NCI-H1092 treated with DMSO at 0.1 percent for 48 hours (cell line): ENCODE measurements around the gene KCNQ1OT1.

Source experiments
- DNase-seq: peaks from one replicate; lab custom pipeline; 2025; lab: John Stamatoyannopoulos, UW

Gene KCNQ1OT1

DNA sequence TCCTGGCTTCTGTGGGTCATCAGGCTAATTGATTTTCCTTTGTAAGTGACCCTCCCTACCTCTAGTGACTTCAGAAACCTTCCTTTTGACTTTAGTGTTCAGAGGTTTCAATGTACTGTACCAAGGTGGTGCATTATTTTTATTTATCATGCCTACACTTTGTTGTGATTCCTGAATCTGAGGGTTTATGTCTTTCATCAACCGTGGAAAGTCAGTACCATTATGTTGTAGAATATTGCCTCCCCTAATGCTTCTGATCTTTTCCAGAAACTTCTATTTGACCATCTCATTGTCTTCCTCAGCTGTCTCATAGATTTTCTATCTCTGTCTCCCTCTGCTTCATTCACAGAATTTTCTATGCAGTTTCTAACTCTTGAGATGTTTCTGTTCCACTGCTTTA is 105.5 kb downstream of the KCNQ1OT1 start:
- no peak for DNase-seq

DNA sequence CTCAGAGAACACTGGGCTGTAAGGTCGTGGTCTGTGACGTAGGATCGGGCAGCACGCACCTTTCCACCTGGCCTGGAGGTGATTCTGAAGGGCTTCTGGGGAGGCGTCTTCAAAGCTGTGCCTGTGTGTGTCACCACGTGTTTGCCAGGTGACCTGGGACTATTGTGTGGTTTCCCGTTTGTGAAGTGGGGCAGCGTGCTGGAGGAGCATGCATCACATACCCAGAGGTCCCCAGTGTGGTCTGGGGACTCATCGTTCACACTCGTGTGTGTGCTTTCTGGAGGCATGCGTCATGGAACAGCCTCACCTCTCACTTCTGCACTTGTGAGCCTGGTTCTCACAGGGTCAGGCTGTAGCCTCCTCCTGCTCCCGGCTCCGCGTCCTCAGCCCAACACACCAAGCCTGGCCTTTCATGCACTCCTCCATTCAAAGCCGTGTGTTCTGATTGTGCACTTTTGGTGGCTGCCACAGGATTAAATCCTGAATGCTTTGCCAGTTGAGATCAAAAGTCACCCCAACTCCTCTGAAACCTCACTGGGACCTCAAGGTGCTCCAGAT is 106.3 kb downstream of the KCNQ1OT1 start:
- no peak for DNase-seq

DNA sequence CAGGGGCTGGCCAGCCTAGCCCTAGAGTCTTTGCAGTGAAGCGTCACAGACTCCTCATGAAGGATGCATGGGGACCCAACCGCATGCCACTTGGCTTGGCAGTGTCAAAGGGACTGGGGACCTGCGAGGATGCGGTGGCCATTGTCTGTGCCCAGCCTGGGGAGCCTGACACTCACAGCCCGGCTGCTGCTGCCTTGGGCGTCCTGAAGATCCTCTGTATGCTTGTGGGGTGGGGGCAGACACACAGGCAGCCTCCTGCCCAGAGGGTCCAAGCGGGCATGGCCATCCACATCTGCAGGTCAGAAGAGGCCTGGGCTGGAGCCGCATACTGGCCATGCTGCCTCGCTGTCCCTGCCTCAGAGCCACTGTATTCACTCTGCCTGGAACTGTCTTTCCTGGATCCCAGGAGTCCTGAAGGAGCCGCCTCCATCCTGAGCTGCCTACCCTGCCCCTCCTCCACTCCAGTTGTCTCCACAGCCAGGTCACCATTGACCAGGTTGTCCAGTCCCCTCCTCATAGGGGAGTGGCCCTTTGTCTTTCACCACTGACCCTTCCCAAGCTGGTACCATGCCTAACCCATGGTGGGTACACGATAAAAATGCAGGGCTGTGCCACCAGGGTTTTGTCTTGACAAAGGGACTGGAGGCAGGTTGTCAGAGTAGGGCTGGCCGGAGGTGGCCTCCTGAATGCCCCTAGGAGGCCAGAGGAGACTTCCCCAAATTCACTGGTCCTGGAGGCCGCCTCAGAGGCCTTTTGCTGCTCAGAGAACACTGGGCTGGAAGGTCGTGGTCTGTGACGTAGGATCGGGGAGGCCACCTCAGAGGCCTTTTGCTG is 107.0 kb downstream of the KCNQ1OT1 start:
- DNase-seq: no peak

DNA sequence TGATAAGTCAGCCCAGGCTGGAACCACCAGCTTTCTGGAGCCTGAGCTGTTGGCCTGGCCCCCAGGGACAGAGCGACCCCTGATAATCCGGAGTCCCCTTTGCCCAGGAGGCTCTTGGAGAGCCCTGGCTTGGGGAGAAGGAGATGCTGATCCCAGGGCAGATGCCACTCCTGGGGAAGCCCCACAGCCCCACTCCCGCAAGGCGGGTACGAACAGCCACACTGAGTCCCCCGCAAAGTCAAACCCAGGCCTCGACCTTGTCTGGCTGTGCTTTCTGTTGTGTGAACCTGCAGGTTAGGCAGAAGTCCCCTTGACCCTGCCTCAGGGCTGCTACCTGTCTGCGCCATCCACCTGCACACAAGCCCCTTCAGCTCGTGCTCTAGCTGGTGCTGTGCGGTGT is 108.0 kb downstream of the KCNQ1OT1 start:
- DNase-seq: no peak

DNA sequence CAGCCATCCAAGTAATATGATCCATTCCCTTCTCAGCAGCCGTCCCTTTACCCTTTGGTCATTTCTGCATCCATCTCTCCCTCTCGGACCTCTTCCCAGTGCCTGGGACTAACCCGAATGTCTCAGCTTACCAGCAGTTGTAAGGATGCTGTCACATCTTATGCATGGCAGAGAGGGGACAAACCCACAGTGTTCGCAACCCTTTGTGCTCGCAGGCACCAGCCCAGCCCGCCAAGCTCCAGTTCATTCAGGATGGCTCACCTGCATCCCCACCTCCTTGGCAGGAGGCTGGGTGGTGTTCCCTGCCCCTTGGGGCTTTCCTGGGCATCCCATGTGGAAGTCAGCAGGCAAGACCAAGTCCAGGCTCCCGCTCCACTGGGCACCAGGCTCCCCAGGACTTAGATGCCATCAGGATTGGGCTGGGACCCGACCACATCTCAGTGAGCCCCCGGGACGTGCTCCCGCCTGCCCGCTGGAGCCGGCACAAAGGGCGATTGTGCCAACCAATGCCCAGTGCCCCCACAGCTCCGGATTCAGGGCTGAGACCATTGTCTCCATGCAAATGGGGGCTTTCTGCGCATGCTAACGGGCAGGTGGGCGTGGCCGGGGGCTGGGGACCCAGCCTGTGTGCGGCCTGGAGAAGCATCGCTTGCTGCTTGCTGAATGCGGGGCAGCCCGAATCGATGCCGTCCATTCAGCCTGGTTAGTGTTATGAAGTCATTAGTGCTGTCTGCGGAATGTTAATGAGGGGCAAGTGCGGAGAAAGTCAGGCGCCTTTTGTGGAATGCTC is 108.6 kb downstream of the KCNQ1OT1 start:
- no peak for DNase-seq

DNA sequence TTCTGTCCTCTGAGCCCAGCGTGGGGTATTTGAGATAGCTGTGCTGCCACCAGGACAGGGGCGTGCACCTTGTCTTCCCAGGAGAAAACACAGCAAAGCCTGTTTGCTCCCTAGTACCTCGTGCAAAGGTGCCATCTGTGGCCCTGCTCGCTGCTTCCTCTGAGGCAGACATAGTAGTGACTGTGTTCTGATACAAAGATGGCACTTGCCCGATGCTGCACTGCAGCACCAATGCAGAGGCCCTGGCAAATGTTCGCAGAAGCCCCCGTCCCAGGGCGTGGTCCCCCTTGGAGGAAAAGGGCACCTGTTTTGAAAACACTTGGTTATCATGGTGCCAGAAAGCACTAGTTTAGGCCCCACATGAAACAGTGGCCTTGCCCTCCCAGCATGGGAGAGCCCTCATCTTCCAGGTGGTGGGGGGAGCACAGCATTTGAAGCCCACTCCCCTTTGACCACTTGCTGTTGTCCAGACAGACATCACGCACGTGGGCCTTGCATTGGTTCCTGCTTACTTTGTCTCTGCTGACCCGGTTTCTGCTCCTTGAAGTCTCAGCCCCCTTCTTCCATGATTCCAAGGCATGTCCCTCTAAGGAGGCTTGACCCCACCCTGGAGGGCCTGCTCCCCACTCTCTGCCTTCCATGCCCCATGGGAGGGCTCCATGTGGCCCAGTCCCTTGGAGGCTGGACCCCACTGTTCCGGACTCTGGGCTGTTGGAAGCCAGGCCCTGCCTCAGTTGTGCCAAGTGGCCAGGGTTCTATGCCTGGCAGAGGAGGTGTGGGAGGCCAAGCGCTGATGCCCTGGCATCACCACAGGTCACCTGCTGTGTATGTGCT is 109.4 kb downstream of the KCNQ1OT1 start:
- DNase-seq: no peak

DNA sequence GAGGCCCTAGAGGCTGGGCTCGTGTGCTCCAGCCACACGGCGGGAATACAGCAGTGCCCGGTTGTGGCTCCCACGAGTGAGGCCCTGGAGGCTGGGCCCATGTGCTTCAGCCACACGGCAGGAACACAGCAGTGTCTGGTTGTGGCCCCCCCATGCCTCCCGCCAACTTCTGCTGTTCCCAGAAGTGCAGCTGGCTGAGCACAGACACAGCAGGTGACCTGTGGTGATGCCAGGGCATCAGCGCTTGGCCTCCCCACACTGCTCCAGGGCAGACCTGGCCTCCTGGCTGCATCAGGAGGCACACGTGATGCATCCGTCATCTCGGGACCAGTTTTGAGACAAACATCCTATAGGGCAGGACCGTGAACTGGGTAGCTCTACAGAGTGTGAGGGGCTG is 110.3 kb downstream of the KCNQ1OT1 start:
- no peak for DNase-seq

DNA sequence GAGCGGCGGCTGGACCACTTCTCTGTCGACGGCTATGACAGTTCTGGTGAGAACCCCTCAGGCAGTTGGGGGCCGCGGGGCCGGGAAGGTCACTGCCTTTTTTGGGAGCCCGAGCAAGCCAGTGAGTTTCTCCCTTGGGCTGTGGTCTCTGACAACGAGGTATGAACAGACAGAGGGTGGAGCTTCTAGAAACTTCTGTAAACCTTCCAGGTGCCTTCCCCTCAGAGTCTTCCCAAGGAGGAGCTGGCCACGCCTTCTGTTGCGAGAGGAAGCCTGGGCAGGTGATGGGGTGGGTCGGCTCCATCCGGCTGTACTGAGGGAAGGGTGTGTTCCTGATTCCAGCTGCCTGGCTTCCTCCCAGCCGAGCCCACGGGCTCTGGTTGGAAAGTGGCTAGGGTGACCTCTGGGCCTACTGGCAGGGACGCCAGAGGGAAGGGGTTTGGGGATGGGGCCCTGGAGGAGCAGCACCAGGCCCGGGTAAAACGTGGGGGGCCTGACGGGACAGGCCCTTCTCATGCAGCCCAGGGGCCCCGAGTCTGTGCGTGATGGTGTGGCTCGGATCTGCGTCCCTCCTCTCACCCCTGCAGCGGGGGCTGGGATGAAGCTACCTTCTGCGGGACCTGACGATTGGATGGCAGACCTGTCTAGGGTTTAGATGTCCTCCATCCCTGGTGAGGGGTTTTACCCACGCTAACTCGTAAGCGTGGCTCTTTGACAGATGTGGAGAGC is 110.8 kb downstream of the KCNQ1OT1 start:
- no peak for DNase-seq

DNA sequence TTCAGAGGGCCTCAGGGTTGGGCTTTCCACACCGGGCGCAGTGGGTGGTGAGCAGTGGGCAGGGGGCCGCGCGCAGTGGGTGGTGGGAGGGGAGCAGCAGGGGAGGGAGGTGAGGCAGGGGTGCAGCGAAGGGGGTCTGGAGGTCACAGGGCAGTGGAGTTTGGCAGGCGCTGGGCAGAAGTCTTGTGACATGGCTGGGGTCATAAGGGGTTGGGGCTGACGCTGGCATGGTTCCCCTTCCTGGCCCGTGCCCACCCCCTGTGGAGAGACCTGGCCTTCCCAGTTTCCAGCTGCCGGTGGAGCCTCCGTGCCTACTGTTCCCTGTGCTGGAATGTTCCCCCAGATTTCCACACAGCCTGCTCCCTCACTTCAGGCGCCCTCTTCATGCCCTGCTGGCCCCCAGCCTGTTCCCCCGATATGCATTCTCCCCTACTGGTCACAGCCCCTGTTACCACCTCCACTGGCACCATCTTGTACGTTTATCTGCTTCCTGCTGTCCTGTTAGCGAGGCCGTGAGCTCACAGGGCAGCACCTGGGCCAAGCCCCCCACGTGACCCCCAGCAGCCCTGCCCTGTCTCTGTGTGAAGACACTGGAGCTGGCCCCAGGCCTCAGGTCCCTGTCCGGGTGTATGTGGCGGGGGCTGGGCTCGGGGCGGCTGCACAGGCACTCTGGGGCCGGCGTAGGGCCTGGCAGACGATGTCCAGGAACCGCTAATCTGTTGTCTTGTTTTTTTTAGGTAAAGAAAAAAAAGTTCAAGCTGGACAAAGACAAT is 111.6 kb downstream of the KCNQ1OT1 start:
- no peak for DNase-seq

DNA sequence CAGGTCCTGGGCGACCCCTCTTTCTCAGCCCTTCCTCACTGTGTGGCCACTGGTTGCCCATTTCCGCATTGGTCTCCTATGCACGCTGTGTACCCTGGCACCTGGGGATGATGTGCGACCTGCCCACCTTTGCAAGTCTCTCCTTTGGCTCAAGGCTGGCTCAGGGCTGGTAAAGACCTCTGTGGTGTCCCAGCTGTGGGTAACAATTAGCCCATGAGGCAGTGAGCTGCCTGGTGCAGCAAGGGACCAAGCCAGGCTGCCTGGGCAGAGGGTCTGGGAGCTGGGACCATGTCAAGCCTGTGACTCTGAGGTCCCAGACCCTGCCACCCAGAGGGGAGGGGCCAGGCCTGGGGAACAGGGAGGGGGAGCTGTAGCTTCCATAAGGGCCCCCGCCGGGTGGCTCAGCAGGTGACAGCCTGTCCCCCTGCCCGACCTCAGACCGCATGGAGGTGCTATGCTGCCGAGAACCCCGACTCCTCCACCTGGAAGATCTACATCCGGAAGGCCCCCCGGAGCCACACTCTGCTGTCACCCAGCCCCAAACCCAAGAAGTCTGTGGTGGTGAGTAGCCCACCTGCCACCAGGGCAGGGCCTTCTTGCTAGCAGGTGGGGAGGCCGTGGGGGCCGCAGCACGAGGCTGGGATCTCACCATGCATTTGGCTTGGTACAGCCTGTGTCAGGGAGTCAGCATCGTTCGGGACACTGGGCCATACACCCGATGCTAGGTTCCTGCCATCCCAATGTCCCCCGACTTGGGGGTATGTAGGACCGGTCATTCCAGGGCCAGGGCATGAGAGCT is 112.5 kb downstream of the KCNQ1OT1 start:
- DNase-seq: no peak

DNA sequence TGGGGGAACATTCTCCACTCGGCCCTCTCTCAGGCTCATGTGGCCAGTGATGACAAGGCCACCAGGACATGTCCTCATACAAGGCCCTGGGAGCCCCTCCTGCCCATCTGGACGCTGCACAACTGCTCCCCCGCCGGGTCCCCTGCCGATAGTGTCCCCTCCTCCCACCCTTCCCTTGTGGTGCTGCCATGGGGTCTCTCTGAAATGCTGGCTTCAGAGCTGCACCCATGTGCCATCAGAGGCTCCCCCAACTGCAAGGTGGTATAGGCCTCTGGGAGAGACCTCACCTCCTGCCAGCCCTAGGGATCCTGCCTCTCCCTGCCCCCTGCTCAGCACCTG is 113.0 kb downstream of the KCNQ1OT1 start:
- no peak for DNase-seq

DNA sequence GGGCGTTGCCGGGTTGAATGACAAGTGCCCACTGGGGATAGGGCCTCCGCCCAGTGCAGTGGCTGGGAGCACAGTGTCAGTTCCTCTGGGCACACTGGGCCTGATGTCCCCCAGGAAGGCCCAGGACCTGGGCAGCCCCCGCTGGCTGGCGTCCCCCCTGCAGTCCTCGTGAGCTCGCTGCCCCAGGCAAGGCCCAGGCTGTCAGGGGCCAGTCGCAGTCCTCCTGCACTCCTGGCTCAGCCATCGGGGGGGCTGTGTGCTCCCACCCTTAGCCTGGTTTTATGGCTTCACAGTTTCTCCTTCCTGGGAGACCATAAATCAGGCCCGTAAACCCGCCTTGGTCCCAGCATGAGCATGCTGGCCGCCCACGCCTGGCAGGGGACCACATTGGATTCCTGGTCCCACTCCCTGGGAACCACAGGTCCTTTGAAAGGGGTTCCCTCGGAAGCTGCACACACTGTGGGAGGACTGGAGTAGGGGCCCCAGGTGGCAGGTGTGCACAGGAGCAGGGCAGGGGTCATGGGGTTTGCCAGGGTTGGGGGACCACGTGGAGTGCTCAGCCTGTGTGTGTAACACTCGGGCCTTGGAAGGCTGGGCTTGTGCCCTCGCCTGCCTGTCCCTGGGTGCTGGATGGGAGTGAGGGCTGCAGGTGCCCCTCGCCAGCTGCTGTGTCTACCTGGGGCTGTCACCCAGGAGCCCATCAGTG is 113.6 kb downstream of the KCNQ1OT1 start:
- DNase-seq: no peak

DNA sequence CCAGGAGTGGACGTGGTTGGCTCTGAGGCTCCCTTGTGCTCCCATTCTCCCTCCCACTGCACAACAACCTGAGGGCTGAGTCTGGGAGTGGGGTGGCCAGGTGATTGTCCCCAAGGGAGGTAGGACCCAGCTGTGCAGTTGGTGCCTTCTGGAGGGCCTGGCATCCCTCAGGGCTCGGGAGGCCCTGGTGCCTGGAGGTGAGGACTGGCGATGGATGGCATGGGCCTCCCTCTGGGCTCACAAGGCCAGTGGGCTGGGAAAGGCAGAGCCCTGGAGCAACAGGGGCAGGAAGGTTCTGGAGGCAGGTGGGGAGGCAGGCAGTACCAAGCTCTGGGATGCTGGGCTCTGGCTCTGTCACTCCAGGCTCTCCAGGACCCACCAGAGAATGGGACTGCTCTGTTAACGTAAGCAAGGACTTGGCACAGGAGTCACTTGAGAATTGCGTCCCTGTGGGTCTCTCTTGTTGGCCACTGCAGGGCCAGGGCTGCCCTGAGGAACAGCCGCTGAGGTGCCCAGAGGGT is 114.2 kb downstream of the KCNQ1OT1 start:
- no peak for DNase-seq

DNA sequence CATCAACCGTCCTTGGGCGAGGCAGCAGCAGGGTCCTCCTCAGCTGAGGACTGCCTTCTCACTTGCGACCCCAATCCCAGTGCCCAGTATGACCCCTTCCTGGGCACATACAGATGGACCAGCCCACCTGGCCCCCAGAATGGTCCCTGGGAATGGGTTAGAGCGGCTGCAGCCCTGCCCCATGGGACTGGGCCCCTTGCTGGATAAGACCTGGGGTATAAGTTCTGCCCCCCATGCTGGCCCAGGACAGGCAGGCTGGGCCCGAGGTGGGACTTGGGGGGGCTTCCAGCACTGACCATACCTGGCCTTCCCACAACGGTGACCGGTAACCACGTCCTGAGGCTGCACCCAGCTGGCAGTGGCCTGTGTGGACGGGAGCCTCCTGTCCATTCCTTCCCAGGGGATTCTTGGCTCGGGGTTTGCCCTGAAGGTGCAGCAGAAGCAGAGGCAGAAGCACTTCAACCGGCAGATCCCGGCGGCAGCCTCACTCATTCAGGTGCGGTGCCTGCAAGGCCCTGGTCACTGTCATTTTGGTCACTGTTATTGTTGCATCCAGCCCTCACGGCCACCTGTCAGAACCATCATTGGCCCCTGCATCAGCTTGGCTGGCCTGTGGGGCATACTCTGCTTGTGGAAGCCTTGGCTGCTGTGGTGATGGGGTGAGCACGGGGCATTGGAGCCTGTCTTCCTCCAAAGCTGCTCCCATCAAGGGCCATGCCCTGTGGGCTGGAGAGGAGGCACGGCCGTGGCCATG is 114.8 kb downstream of the KCNQ1OT1 start:
- DNase-seq: no peak

DNA sequence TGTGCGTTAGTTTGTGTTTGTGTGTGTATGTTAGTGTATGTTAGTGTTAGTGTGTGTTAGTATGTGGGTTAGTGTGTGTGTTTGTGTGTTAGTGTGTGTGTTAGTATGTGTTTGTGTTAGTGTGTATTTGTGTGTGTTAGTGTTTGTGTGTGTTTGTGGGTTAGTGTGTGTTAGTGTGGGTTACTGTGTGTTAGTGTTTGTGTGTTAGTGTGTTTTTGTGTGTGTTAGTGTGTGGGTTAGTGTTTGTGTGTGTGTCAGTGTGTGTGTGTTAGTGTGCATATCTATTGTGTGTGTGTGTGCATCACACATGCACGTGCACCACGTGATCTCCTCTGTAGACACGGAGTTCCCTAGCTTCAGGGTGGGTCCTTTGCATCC is 115.4 kb downstream of the KCNQ1OT1 start:
- no peak for DNase-seq

DNA sequence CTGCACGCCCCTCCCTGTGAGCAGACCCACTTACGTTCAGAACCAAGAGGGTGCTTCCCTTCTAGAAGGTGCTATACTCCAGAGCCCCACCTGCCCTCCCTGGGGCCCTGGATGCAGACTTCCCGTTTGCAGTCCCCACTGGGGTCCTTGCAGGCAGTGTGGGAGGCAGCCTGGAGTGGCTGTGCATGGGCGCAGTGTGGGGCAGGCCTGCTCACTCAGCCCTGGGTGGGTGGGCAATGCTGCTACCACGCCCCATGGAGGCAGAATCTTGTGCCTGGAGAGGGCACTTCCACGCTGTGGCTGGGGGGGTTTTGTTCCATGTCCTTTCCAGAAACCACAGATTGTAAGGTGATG is 116.2 kb downstream of the KCNQ1OT1 start:
- DNase-seq: no peak

DNA sequence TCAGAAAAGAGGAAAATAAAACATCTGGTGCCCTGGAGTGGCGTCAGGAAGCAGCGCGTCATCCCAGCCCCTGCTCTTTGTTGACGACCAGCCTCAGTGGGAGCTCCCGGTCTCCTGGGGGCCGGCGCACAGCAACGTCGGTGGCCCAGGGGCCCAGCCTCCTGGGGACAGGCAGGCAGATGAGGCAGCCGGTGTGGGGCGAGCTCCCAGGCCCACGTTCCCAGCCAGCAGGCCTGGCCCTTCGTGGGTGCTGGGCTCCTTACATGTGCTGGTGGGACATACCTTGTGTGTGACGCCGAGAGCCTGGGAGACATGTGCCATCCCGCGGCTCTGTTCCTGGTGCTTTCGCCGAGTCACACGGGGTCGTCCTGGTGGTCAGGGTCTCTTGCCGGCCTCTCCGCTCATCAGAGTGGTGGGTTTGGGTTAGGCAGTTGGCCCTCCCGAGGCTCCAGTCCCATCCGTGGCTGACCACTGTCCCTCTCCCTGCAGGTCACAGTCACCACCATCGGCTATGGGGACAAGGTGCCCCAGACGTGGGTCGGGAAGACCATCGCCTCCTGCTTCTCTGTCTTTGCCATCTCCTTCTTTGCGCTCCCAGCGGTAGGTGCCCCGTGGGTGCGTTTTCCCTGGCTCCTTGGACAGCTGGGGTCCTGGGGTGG is 116.7 kb downstream of the KCNQ1OT1 start:
- DNase-seq: no peak

DNA sequence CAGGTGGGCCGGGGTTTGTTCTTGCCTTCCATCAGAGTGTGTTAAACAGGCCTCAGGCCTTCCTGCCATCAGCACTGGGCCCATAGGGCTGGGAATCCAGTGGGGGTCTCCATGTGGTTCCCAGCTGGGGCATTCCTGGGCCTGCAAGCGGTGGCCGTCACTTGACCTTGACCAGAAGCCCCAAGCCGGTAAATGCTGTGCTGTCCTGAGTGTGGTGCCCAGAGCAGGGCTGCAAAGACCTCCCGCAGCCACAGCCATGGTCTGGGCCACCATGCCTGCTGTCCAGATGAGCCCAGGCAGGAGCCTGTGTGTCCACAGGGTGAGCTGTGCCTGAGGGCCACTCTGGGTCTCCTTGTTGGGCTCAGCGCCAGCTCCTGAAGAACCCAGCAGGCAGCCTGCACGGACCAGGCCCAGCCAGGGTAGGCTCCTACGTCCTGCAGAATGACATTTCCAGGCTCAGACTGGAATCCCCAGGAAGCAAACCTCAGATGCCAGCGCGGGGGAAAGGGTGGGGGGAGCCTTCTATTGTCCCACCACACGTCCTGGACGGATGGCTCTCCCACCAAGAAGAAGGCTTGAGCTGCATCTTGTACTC is 117.3 kb downstream of the KCNQ1OT1 start:
- no peak for DNase-seq
